Suppressor macrophage treated with lipopolysaccharide for 4 hours (primary cell): Measurements from ENCODE around the gene WWOX.

Source experiments
- DNase-seq: peaks from one replicate; pipeline ENCODE4 v3.0.0-alpha.2; 2020

Gene WWOX

DNA sequence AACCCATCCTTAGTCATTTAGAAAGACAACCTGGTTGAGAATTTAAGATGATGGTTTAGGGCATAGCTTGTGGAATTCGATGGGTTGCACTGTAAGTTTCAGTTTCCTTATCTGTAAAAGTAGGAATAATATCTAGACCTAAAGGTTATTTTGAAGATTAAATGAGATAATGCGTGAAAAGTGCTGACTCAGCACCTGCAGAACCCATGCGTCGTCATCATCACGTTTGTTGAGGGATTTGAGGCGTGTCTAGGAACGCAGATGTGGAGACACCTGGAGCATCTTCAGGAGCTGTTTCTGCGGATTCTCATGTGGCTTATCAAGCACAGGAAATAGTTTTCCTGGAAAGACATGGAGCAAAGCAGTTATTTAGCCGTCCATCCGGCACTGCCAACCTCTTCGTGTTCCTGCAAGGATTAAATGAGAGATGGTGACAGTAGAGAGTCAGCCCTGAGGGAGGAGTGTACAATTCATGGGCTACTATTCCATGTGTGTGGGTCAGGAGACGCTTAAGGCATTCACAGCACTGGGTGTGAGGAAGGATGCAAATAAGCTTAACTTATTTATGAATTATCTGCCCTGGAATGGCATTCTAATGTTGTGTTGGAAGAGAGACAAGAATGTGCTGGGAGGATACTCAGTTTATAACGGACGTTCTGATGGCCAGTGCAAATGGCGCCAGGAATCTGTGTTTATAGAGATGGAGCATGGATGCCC lies 965.0 kb downstream of the WWOX start:
- no peak for DNase-seq

DNA sequence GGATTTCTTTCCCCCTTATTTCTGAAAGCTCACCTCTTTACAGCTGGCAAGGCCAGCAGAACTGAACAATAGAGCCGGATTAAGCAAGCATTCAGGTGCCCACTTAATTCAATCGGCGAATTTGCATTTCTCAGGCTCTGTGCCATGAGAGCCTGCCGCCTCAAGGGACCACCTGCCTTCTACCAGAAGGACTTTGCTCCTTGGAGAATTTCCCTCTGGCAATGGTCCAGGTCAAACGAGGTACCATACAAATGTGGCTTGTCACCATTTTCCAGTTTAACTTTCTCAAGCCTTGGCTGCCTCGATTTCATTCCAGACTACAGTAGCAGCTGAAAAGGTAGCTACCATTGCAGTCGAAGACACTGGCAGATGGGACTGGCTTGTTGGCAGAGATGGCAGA lies 967.1 kb downstream of the WWOX start:
- no peak for DNase-seq

DNA sequence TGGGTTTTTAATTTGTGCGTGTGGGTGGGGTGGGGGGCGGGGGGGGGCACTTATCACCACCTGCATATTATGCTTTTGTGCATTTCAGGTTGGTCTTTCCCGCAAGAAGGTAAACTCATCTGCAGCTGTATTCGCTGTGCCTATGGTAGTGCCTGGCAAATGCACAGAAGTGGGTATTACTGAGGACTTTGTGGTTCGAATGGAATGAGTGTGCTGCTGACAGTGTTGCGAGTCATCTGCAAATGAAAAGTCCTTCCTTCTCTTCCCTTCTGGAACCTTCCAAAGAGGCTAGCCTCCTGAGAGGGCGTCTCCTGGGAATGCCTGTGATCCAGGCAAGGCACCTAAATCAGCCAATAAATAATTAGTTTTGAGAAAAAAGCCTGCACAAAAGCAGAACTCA lies 968.1 kb downstream of the WWOX start:
- DNase-seq: peak; percentile 22

DNA sequence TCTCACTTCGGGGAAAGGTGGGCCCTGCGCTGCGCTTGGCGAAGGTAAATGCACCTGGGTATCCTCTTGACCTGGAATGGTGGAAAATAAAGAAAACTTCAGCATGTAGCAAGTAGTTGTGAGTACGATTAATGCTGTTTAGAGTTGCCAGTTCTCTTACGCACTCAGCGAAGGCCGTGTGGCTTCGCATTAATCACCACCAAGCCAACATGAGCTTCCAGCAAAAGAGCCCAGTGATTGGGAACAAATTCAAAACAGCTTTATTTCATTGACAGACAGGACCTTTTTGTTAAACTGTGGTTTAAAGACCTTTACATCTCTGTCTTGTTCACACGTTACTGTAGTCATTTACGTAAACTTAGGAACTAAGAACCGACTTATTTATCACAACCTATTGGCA lies 969.7 kb downstream of the WWOX start:
- no peak for DNase-seq

DNA sequence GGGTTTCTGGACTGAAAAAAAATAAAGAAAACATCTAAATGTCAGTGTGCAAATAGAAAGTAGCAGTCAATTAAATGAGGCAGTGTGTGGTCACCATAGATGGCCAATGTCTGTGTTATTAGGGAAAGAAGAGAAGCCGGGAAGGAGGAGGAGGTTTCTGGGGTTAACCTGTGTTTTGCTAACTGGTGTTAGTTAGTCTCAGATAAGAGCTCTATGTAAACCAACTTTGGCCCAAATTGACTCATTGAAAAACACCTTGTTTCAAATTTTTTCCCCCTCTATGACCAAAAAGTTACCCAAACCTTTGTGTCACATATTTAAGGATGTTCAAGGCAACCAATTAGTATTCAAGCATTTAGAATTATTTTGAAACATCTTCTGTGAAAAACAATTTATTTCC lies 970.2 kb downstream of the WWOX start:
- DNase-seq: no peak

DNA sequence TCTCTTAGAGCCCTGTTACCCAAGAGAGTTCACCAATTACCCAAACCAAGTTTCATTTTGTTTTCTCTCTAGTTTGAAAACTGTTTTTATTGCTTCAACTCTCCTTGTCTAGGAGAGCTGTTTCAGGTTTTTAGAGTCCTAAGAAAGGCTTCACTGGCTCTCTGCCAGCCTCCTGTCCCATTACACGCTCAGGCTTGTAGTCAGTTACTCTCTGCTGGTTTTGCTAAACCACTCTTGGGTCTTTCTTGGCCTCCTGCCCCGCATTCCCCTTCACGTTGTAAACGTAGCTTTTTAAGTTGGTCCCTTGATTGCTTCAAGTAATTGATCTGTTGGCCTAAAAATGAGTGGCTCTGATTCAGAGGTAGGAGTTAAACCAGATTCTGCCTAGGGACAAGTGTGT lies 972.0 kb downstream of the WWOX start:
- DNase-seq: no peak

DNA sequence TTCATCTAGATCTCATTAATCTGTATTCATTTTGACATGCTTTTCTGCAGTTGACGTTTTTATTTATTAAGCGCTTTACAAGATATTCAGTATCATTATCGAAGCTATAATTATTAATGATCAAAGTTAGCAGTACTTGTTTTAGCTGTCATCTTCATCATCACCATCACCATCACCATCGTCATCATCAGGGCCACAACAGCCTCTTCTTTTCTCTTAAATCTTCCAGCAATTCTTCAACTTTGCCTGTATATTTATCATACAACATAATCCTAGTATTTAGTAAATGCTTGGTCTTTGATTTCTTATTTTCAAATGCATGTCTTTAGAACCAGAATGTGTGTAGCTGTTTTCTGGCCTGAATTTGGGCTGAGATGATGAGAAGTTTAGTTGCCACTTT lies 973.1 kb downstream of the WWOX start:
- DNase-seq: no peak

DNA sequence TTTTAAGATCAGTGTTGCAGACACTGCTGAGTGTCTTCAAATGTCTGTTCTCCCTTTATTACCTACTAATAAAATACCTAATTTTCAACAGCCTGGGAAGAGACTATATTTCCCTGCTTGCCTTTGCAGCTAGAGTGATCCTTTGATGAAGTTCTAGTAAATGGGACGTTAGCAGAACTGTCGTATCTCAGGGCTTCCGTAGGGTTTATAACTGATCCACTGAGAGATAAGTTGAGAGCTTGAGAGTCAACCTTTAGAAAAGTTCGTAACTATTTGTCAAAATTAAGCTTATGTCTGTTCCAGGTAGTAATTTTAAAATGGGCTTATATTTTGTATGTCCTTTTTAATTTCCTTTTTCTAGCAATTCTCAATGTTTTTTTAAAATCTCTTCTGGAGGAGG lies 974.1 kb downstream of the WWOX start:
- no peak for DNase-seq

DNA sequence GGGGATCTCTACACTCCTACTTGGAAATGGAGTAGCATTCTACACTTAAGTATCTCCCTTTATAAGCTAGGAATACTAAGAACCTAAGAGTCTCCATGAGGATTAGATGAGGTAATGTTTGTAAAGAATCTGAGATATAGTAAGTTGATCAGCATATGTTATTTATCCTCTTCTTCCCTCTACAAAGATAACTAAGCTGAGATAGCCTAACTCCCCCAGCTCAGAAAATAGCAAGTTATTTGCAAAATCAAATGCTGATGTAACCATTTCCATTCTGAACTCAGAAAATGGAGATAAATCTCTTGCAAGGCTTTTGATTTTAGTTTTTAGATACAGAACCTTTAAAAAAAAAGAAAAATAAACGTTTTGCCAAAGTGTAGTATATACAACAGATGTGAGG lies 975.1 kb downstream of the WWOX start:
- DNase-seq: no peak

DNA sequence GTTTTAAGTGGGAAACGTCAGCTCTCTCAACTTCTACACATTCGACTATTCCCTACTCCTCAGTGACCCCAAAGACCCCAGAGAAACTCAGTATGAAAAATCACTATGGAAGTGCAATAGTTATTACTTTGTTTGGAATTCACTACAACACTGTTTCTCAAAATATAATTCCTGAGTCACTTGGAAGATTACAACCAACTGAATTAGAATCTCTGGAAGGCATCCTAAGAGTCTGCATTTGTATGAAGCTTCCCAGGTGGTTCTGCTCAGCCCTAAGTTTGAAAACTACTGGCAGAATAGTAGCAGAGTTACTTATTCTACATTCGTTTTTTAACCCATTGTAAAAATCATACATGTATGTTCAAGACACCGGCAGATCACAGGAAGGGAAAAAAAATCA lies 975.5 kb downstream of the WWOX start:
- DNase-seq: no peak

DNA sequence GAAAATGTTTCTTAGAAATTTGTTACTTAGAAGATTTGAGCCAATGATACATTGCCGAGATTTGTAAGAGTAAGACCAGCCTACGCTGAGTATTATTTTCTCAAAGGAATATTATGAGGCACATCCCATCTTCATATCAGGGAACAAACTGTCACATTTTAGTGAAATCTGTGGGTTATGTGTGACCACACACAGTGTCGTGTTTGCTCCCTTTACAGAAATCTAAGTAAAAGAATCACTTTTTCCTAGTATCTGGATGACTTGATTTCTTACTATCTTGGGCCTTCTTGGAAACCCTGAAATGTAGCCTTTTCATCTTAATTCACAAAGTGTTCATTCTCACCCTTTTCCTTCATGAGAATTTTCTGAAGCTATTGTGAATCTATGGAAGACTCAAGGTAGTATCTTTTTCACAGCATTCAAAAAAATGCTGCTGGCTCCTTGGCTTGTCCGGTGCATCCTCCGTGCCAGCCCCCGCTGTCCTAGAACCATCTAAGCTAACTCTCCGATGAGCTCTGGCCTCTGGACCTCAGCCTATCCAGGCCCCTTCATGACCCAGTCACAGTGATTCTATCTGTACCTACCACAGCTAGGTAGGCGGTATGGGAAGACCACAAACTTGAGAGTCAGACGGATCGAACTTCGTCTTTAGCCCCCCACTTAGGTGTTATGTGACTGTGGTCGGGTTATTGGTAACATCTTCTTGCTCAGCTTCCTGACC lies 976.8 kb downstream of the WWOX start:
- DNase-seq: no peak

DNA sequence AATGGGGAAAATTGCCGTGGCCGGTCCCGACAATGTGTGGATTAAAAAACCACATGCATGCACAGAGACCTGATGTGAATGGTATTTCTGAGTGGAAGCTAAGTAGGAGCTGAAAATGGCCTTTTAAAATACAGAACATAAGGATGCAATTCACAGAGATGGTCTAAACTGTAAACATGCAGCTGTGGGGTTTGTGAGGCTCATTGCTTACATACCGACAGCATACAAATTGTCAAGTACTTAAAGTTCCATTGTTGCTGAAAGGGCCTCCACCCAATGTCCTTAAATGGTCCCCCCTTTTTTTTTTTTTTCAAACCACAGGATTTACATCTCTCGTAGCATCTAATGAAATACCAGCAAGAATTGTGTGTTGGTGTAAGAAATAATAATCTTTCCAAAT lies 977.9 kb downstream of the WWOX start:
- no peak for DNase-seq

DNA sequence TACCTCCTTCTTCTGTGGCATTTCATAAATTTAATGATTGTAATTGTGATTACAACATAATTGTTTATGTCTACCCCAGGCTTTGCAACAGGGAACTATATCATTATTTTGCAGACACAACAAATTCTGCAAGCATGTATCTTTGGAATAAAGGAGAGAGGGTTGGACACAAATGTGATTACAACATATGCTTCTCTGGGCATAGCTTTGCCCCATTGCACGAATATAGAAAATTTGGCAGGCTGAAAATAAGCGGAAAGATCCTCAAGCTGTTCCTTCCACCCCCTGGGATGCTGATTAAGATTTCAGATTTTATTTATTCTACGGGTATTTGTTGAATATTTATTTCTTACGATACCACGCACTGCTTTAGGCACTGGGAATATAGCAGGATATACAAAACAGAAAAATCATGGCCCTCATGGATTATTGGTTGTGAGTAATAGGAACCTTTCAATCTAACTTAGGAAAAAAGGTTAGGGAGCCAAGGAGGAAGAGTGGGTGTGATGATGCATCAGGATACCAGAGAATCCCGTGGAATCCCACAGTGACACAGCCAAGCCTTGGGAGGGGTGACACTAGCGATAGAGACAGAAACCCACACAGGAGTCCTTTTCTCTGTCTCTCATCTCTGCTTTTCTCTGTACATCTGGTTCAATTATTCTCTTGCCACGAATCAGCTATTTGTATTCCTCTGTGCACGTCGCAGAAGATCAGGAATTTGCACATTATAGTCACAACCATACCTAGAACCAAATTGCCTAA lies 980.4 kb downstream of the WWOX start:
- no peak for DNase-seq

DNA sequence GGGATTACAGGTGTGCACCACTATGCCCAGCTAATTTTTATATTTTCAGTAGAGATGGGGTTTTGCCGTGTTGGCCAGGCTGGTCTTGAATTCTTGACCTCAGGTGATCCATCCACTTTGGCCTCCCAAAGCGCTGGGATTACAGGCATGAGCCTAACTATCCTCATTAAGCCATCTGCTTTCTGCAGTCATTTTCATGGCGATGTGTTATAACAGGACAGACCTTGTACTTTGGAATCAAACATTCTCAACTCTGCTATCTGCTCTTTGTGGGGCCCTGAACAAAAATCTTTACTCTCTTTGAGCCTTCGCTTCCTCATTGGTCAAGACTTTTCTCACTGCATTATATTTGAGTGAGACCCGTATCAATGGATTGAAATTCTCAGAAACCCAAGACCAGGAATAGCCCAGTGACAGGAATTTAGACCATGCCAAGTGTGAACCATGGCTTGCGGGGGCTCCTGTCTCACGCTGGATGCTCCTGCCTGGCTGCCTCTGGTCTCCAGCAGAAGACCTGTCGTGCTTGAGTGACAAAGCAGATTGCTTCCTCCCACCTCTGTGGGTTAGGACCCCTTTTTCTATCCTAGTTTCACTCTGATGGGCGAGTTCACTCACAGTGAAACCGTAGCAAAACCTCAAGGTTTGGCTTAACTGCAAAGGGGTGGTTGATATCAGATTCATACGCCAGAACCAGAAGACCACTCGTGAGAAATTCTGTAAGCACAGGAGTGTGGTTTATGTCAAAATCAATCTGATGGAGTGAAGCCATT lies 982.0 kb downstream of the WWOX start:
- no peak for DNase-seq

DNA sequence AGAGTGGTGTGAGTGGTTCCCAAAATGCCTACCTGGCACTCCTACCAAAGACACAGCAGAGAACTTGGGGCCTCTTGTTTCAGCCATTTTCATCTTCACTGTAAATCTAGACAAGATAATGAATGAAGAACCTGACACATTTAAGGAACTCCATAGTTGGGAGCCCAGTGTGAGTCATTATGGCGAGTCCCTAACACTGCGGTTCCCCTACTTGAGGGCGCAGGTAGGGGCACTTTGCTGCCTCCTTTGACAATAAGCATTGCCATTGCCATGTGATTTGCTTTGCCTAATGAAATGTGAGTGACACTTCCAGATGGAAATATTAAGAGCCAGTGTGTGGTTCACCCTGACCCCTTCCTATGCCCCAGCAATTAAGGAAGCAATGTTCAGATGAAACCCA lies 983.5 kb downstream of the WWOX start:
- no peak for DNase-seq

DNA sequence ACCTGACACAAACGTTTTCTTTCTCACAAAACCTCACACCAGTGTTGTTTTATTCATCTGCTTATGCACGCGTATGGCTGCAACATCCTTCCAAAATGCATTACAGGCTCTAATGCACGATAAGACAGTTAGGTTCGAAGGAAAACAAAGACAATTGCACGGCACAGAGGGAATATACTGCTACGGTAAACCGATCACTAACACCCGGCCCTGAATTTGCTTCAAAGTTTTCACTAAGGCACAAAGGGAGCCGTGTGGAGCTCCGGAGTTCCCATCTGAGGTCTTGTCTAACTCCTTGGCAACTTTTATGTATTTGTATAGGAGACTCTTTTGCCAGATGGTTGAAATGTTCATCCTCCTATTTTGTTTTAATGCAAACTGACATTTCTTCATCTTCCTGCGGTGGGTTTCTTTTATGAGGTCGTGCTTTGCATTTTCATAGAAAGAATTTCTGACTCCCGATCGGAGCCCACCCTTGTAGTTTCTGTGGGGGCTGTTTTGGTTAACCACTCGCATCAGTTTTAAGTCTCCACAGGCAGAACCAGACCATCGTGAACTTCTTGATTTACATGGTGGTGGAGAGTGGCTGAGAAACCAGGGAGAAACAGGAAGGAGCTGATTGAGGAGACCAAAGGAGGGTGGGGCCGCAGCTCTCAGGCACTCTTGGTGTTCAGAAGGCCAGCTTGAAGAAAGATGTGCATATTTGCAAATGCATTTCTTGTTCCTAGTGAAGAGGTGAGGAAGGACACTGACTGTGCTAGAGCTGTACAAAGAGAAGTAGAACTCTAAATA lies 984.2 kb downstream of the WWOX start:
- no peak for DNase-seq

DNA sequence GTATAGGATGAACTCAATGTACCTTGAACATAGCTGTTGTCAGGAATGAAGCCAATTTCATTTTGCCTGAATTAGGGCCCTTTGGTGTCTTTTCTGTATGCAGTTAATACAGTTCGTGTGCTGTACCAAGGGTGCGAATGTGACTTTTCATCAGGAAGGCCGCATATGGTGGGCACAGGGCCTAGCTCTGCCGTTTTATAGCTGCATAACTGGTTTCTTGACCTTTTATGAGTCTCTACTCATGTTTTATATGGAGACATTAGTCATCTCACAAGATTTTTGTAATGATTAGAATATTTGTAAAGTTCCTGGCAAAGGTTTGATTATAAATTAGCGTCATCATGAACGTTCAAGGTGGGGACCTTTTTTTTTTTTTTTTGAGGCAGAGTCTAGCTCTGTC lies 989.5 kb downstream of the WWOX start:
- DNase-seq: no peak

DNA sequence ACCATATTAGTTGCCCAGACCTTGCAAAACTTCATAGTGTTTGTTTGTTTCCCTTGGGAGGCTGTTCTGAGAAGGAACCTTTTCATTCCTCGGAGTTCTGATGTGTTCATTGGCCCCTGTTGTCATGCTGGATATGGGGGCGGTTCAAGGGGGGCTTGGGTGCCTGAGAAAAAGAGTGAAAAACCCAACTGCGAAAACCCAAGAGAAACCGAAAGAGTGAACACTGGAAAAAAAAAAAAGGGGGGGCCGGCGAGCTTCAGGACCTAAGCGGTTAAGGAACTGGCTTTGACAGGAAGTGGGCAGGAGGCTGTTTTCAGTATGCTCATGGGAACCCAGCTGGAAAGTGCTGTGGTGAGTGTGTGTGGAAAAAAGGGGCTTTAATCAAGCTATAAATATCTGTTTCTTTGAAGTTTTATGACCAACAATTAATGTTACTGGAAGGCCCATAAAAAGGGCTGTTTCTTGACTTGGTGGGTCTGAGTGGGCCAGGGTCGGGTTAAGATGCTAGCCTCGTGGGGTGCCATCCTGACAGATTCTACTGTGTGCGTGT lies 990.4 kb downstream of the WWOX start:
- DNase-seq: peak; percentile 75

DNA sequence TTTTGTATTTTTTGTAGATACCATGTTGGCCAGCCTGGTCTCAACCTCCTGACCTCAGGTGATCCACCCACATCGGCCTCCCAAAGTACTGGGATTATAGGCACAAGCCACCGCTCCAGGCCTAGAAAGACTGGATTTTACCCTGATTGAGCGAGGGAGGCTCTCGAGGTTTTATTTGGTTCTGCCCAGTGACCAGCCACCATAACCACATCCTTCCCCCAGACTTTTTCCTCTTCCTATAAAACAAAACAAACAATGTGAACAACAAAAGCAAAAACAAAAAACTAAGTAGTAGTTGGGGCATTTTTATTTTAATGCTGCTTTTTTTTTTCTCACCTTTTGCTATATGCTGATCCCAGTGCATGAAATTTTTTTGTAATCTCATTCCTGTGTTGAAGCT lies 991.5 kb downstream of the WWOX start:
- no peak for DNase-seq

DNA sequence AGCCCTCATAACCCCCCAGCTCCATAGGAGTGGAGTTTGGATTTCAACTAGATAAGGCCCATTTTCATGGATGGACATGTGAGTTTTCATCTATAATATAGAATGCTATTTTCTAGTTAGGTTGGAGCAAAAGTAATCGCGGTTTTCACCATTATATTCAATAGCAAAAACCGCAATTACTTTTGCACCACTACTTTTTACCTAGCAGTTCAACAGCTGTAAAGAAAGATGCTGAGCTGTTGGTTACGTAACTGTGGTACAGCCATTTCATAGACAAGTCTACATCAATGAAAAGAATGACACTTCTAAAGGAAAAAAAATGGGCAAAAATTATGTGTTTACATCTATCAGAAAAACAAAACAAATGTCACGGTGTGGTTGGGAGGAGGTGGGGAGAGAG lies 993.4 kb downstream of the WWOX start:
- DNase-seq: no peak

DNA sequence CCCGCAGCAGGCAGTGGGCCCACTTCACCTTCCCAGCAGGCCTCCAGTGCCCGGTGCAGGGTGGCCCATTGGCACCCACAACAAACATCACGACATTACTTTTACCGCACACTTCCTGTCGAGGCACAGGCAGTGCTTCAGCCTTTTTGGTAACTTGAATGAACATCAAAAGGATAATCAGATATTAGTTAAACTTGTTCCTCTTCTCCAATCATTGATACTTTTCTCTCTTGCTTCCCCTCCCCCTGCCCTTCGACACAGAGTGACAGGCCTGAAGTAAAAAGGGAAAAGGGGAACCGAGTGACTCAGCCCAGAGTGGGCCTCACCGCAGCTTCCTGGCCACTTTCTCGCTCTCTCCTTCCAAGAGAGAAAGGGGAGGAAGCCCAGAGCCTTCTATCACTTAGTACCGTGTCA lies 994.1 kb downstream of the WWOX start:
- peak; percentile 85 for DNase-seq

DNA sequence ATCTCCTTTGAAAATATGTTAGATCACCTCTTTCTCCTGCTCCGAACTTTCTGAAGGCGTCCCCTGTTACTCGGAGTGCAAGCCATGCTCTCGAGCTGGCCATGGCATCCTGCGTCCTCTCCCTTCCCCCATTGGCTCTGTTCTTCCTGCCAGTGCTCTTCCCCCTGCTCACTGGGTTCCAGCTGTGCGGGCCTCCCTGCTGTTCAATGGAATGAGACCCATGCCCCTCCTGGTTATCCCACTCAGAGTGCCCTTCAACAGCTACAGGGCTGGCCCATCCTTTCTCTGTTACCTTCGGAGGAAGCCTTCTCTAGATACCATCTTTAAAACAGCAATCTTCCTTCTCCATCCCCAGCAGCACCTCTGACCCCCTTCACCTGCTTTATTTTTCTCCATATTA lies 996.8 kb downstream of the WWOX start:
- no peak for DNase-seq
